MM.1S (cell line): ENCODE measurements around the gene GADD45GIP1.

Source experiments
- DNase-seq: peaks from one replicate; pipeline ENCODE4 v3.0.0-alpha.2; 2015
- H2AFZ ChIP-seq: fragments of 300-600 bp; sonication (generic); 2 replicates; pipeline ENCODE4 v1.6.0; 2016; ENCODE audit warnings: antibody characterized with exemption, low read length
- H3F3A ChIP-seq: fragments of 300-600 bp; sonication (generic); 2 replicates; pipeline ENCODE4 v1.6.1; 2016; ENCODE audit warnings: mild to moderate bottlenecking, antibody characterized with exemption, low read length, moderate library complexity, mixed read lengths; ENCODE audit not compliant: insufficient read depth
- H3K27ac ChIP-seq: fragments of 300-600 bp; sonication (generic); 2 replicates; pipeline ENCODE4 v1.5.1; 2016; ENCODE audit warnings: mild to moderate bottlenecking, low read length
- H3K27me3 ChIP-seq: fragments of 300-600 bp; sonication (generic); replicated peaks from 2 replicates; pipeline ENCODE4 v1.6.0; 2016; ENCODE audit warnings: low read length; ENCODE audit not compliant: insufficient read depth
- H3K36me3 ChIP-seq: fragments of 300-600 bp; sonication (generic); replicated peaks from 2 replicates; pipeline ENCODE4 v1.6.1; 2016; ENCODE audit warnings: mild to moderate bottlenecking, low read length, mixed read lengths; ENCODE audit not compliant: insufficient read depth
- H3K4me1 ChIP-seq: fragments of 300-600 bp; sonication (generic); 2 replicates; pipeline ENCODE4 v1.6.1; 2016; ENCODE audit warnings: low read length, mixed read lengths
- H3K4me2 ChIP-seq: fragments of 300-600 bp; sonication (generic); 2 replicates; pipeline ENCODE4 v1.6.0; 2016; ENCODE audit warnings: low read depth, low read length
- H3K4me3 ChIP-seq: fragments of 300-600 bp; sonication (generic); 2 replicates; pipeline ENCODE4 v1.5.1; 2016; ENCODE audit warnings: low read length, mixed read lengths
- H3K79me2 ChIP-seq: fragments of 300-600 bp; sonication (generic); 2 replicates; pipeline ENCODE4 v1.6.1; 2016; ENCODE audit warnings: mixed run types, low read length, mixed read lengths
- H3K9ac ChIP-seq: fragments of 300-600 bp; sonication (generic); 2 replicates; pipeline ENCODE4 v1.6.1; 2016; ENCODE audit warnings: low read length, mixed read lengths
- H3K9me2 ChIP-seq: fragments of 300-600 bp; sonication (generic); replicated peaks from 2 replicates; pipeline ENCODE4 v1.6.1; 2016; ENCODE audit warnings: mild to moderate bottlenecking, low read length, mixed read lengths; ENCODE audit not compliant: insufficient read depth
- H3K9me3 ChIP-seq: fragments of 300-600 bp; sonication (generic); replicated peaks from 2 replicates; pipeline ENCODE4 v1.6.1; 2016; ENCODE audit warnings: mild to moderate bottlenecking, low read length, mixed read lengths; ENCODE audit not compliant: insufficient read depth
- H4K20me1 ChIP-seq: fragments of 300-600 bp; sonication (generic); 2 replicates; pipeline ENCODE4 v1.6.1; 2016; ENCODE audit warnings: mild to moderate bottlenecking, low read length, moderate library complexity, mixed read lengths; ENCODE audit not compliant: insufficient read depth
- CTCF ChIP-seq: fragments of 300-600 bp; sonication (generic); IDR thresholded peaks from 2 replicates; pipeline ENCODE4 v1.5.1; 2016; ENCODE audit warnings: antibody characterized with exemption, low read length, mixed read lengths
- EZH2 ChIP-seq: fragments of 300-600 bp; sonication (generic); optimal IDR thresholded peaks from 2 replicates; pipeline ENCODE3; 2017; ENCODE audit warnings: low read depth, mild to moderate bottlenecking, antibody characterized with exemption, low read length, mixed read lengths
- EZH2phosphoT487 ChIP-seq: fragments of 300-600 bp; sonication (generic); IDR thresholded peaks from 2 replicates; pipeline ENCODE4 v1.6.1; 2018; ENCODE audit warnings: antibody characterized with exemption, low read length

Gene GADD45GIP1

GRCh38 chr19:13001166-13001501 lies 44.1 kb upstream of the GADD45GIP1 start:
- DNase-seq: no peak
- Histone ChIP-seq H3K9ac (no peak overlapping the region), H3K4me1 (no peaks in the 10 kb centered on the region; the same call in 1 of the 2 replicates), H3K36me3 (no peaks in the 10 kb centered on the region), H3K4me3 (no peak overlapping the region), H4K20me1 (no peaks in the 10 kb centered on the region), H3K4me2 (no peak overlapping the region), H2AFZ (no peak overlapping the region), H3K27me3 (peaks cover 99% of the 10 kb centered on the region), H3K27ac (no peak overlapping the region), H3F3A (no peaks in the 10 kb centered on the region), H3K9me2 (no peaks in the 10 kb centered on the region), H3K79me2 (no peaks in the 10 kb centered on the region), H3K9me3 (no peaks in the 10 kb centered on the region)
- TF ChIP-seq EZH2phosphoT487: no peak
- no peak for TF ChIP-seq CTCF
- TF ChIP-seq EZH2: no peak

- no peaks in the 10 kb centered on the region for H3F3A ChIP-seq
- H3K9me2 ChIP-seq: no peaks in the 10 kb centered on the region
- no peak overlapping the region for H3K27ac ChIP-seq
- no peak overlapping the region for H3K4me3 ChIP-seq
- no peak overlapping the region for H3K9ac ChIP-seq
- H3K27me3 ChIP-seq: peaks cover 91% of the 10 kb centered on the region
- no peaks in the 10 kb centered on the region for H3K9me3 ChIP-seq
- H3K79me2 ChIP-seq: no peaks in the 10 kb centered on the region
- DNase-seq: no peak
- H3K4me2 ChIP-seq: no peak overlapping the region
- no peaks in the 10 kb centered on the region for H3K4me1 ChIP-seq
- TF ChIP-seq EZH2phosphoT487 (0 out of 2 replicates have a peak, but pooled peaks have one; percentile 52), EZH2 (no peak), CTCF (no peak)
- H4K20me1 ChIP-seq: no peaks in the 10 kb centered on the region
- no peaks in the 10 kb centered on the region for H3K36me3 ChIP-seq
- H2AFZ ChIP-seq: no peak overlapping the region
Measured at GRCh38 chr19:12997967-12998940, 41.2 kb upstream of the GADD45GIP1 start.

- Histone ChIP-seq H2AFZ (no peak overlapping the region), H3K9me3 (no peaks in the 10 kb centered on the region), H3K9ac (no peak overlapping the region), H3K4me1 (no peaks in the 10 kb centered on the region), H3K27ac (no peak overlapping the region), H3K36me3 (no peaks in the 10 kb centered on the region), H3K4me3 (no peak overlapping the region), H4K20me1 (no peaks in the 10 kb centered on the region), H3K27me3 (peaks cover 82% of the 10 kb centered on the region), H3K79me2 (no peaks in the 10 kb centered on the region), H3K4me2 (no peak overlapping the region), H3F3A (no peaks in the 10 kb centered on the region), H3K9me2 (no peaks in the 10 kb centered on the region)
- no peak for TF ChIP-seq EZH2phosphoT487
- no peak for TF ChIP-seq CTCF
- no peak for TF ChIP-seq EZH2
- DNase-seq: no peak
Measured at GRCh38 chr19:12997179-12997966, 40.4 kb upstream of the GADD45GIP1 start.
